GM11168 (cell line): ENCODE data around the gene QRFP.

Experiments
- in situ Hi-C: fragments of 300-500 bp; cut with MboI; formaldehyde crosslinking; loops from one replicate; pipeline ENCODE4 v1.12.0; 2022; ENCODE audit warnings: low sequenced_read_pairs; ENCODE audit not compliant: unreplicated experiment

The QRFP gene

GRCh38 chr9:130894546-130894945 is 2.1 kb downstream of the QRFP start:
- in situ Hi-C loops = no loop called here

- in situ Hi-C loops = no loop called here
Observed at GRCh38 chr9:130893341-130894101, 3.1 kb downstream of the QRFP start.

- in situ Hi-C loops = no loop called here
Observed at GRCh38 chr9:130892477-130893304, 3.9 kb downstream of the QRFP start.

DNA sequence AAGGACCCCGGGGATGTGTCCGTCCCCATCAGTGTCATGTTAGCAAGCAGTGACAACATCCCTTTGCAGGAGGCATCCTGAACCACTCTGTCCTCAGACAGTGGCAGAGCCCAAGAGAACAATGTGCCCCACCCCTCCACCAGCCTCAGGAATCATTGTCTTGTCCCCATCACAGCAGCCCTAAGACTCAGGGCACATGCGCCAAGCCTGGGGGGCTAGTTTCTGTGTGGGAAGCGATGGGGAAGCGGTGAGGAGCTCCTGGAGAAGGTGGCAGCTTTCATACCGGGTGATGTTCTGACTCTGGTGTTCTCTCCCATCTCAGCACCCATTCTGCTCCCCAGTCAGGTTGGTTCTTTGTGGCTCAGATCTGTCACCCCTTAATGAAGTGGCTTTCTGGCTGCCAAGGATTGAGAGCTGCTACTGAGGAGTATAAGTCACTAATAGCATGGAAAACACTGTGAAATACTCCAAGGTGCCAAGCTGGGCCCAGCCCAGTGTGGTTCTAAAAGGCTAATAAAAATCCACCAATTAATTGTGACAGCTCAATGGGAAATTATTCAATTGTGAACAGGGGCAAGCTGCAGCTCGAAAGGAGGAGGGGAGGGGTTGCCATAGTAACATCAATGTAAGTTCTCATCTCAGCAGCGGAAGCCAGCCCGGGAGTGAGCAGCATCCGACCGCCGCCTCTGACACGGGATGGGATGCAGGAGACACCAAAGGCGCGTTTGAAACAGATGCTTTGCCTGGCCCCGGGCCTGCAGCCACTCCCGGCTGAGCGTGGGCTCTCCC is 4.7 kb downstream of the QRFP start:
- in situ Hi-C loops = no loop called here

GRCh38 chr9:130890870-130891687 is 5.5 kb downstream of the QRFP start:
- in situ Hi-C loops = no loop called here

DNA sequence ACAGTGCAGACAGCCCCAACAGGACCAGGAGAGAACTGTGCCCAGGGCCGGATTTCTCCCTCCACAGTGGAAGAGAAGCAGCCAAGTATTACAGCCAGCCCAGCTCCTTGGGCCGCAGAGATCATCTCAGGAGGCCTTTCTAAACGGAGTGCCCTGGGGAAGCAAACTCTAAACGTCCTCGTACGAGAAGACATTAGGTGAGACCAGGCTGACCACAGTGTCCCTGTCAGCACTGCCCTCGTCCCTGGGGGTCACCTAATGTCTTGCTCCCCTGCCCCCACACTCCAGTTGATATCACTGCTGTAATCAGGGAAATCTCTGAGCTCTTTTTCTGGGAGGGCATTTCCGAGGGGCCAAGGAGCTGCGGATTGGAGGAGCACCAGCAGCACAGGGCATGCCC is 6.5 kb downstream of the QRFP start:
- in situ Hi-C loops = no loop called here

GRCh38 chr9:130888146-130888885 is 8.3 kb downstream of the QRFP start:
- in situ Hi-C loops = no loop called here

DNA sequence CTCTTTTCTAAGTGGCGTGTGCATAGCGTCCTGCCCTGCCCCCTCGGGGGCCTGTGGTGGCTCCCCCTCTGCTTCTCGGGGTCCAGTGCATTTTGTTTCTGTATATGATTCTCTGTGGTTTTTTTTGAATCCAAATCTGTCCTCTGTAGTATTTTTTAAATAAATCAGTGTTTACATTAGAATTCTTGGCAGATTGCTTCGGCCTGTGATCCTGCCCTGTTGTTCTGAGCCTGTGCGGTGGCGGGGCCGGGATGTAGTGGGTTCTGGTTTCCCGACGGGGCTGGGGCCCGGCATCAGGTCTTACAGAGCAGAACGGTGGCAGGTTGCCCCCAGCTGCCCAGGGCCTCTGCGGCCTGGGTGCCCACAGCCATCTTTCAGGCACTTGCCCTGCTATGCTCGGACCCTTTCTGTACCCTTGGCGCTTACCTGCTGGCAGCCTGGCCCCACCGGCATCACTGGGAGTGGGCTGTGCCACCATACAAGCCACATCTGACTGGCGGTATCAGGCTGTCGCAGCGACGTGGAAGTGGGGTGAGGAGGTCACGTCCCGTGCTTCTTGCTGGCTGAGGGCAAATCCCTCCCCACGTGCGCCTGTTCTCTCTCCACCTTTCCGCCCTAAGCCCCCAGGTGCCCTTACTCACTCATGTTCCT is 9.0 kb downstream of the QRFP start:
- in situ Hi-C loops = no loop called here

- in situ Hi-C loops = no loop called here
Observed at GRCh38 chr9:130886981-130887380, 9.6 kb downstream of the QRFP start.

- in situ Hi-C loops = no loop called here
Observed at GRCh38 chr9:130885484-130886375, 10.9 kb downstream of the QRFP start.

DNA sequence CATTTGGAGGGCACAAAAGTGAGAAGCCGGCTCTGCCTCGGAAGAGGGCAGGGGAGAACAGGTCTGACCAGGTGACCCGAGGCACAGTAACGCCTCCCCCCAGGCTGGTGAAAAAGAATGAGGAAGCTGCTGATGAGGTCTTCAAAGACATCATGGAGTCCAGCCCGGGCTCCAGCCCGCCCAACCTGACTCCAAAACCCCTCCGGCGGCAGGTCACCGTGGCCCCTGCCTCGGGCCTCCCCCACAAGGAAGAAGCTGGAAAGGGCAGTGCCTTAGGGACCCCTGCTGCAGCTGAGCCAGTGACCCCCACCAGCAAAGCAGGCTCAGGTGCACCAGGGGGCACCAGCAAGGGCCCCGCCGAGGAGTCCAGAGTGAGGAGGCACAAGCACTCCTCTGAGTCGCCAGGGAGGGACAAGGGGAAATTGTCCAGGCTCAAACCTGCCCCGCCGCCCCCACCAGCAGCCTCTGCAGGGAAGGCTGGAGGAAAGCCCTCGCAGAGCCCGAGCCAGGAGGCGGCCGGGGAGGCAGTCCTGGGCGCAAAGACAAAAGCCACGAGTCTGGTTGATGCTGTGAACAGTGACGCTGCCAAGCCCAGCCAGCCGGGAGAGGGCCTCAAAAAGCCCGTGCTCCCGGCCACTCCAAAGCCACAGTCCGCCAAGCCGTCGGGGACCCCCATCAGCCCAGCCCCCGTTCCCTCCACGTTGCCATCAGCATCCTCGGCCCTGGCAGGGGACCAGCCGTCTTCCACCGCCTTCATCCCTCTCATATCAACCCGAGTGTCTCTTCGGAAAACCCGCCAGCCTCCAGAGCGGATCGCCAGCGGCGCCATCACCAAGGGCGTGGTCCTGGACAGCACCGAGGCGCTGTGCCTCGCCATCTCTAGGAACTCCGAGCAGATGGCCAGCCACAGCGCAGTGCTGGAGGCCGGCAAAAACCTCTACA is 11.8 kb downstream of the QRFP start:
- in situ Hi-C loops = no loop called here

- in situ Hi-C loops = no loop called here
Observed at GRCh38 chr9:130884111-130884531, 12.5 kb downstream of the QRFP start.

DNA sequence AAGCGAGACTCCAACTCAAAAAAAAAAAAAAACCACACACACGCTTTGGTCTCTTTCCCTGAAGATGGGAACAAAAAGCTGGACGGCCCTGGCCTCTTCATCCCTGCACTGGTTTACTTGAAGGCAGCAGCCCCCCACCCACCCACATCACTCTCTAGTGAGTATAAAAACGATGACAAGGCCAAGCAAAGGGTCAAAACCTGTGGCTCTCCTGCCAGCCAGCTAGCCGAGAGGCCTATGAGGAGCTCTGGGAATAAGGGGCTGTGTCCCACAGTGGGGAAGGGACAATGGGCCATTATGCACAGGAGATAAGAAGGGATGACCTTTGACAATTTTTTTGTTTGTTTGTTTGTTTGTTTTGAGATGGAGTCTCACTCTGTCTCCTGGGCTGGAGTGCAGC is 13.1 kb downstream of the QRFP start:
- in situ Hi-C loops = no loop called here

GRCh38 chr9:130882696-130883225 is 13.9 kb downstream of the QRFP start:
- in situ Hi-C loops = no loop called here

DNA sequence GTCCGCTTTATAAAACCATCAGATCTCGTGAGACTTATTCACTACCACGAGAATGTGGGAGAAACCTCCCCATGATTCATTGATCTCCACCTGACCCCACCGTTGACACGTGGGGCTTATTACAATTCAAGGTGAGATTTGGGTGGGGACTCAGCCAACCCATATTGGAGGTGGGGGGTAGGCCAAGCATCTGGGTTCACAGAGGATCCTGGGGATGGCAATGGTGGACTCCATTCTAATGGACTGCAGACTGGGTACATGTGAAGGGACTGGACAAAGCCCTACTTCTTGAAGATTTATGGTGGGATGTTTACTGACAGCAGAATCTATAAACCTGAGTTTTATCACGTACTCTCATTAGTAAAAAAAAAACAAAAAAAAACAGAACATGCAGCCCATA is 15.1 kb downstream of the QRFP start:
- in situ Hi-C loops = no loop called here

DNA sequence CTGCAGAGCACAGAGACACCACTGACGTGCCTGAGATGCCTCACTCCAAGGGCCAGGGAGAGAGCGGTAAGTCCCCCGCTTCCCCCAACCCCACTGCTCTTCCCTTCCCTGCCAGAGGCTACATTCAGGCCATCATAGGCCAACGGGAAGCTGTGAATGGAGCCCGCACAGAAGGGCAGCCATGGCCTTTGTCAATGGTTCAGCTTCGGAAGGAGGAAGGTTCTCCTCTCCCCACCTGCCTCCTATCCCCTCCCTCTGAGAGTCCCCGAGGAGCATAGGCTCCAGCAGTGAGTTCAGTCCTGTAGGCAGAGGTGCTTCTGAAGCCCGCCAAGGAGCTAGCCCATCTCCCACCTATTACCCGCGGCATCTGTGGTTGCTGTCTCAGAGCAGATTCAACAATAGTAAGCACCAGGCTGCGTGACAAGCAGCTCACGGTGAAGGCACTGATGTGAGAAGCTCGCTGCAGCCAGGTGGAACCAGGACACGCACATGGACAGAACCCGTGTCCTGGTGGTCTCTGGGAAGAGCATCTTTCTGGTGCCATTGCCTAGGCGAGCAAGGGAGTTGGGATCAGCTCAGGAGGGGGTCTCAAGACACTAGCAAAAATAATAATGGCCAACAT is 15.9 kb downstream of the QRFP start:
- in situ Hi-C loops = no loop called here
